ENCODE data around the gene TRPC1.

The TRPC1 gene

GRCh38 chr3:142846779-142847577, 123.1 kb downstream of the TRPC1 start:
- no peak for DNase-seq

GRCh38 chr3:142849148-142849547, 125.3 kb downstream of the TRPC1 start:
- DNase-seq = no peak

GRCh38 chr3:142850395-142851023, 126.7 kb downstream of the TRPC1 start:
- no peak for DNase-seq

GRCh38 chr3:142852009-142852408, 128.2 kb downstream of the TRPC1 start:
- no peak for DNase-seq

GRCh38 chr3:142853270-142854168, 129.7 kb downstream of the TRPC1 start:
- DNase-seq = no peak

GRCh38 chr3:142857056-142857455, 133.2 kb downstream of the TRPC1 start:
- no peak for DNase-seq

Data from central memory CD4-positive, alpha-beta T cell (primary cell).